Esophagus mucosa (tissue), 1 donor: ENCODE measurements around the gene RND2. TPM values are rescaled to one million over a fixed set of nuclear protein-coding genes. Genes with fewer than 3 reads are reported as not detected.
"Not testable (repeated sequence)": the region's sequence is repeated elsewhere in the genome, so short reads cannot be mapped to it uniquely, and the experiment has no call there.

Experiments used
- ATAC-seq: fragments of 200-7000 bp; cut with Tn5 transposase; one replicate; pipeline ENCODE4 v1.9.1; 2020
- total RNA-seq: library from RNA; stranded (reverse); gene quantifications from one replicate; pipeline ENCODE4 v1.2.4, GENCODE V29; 2023
- donor health status: DM: yes; HTN: yes; CAD: no.

RND2 gene
- total RNA-seq, 1 donor from 2014 or later, result 0.16 TPM

DNA sequence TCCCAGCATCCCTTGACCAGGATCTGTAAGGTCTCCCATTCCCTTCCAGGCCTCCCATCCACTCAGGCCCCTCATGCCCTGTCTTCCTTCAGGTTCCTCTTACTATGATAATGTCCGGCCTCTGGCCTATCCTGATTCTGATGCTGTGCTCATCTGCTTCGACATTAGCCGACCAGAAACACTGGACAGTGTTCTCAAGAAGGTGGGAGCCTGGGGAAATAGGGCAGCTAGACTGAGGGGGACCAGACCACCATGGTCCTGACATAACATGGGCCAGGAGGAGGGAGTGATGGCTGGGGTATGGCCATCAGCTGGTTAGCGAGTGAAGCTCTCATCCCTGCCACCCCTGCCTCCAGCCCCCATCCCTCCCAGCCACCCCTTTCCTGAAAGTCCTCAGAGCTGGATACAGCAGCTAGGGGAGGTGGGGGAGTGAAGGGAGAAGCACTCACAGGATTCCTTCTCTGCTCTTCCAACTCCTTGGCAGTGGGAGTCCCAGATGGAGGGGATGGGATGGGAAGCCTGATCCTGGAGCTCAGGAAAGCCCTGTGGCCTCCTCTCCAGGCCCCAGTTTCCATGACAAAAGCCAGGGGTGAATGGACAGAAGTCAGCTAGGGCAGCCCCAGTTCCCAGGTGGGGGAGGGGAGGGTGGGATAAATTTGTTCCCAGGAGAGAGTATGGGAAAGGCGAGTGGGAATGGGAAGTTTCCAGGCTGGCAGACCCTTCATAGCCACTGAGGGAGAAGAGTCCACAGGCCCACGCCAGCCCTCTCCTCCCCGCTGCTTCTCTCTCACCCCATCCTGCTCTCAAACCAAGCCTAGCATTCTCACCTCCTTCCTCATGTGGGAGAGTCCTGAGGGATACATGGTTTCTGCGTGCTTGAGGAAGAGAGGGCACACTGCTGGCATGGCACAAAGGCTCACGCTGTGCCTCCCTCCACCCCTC lies 2.3 kb downstream of the RND2 start:
- ATAC-seq, result no peak

GRCh38 chr17:43028221-43028861 lies 3.3 kb downstream of the RND2 start:
- ATAC-seq, result no peak

DNA sequence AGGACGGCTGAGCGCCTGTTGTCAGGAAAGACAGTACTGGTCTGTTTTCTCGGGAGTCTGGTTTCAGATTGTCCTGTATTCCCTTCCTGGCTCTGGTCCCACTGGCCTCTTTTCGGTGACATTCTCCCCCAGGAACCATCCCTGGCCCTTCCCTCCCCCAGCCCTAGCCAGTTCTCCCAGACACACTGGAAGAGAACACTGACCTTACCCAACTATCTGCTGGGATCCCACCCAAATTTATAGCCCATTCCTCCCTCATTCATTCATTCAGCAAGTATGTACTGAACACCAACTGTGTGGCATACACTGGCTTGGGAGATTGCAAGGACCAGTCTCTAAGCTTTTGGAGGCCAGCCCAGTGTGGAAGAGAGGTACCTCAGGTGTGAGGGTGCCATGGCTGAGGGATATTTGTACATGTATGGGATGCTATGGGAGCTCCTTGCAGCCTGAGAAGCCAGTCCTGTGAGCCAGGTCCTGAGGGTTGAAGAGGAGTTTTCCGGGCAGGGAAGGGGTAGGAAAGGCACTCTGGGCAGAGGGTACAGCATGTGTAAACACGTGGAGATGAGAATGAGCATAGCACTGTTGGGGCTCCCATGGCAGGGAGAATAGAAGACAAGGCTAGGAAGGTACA lies 5.2 kb downstream of the RND2 start:
- ATAC-seq, result no peak

- no peak for ATAC-seq
Observed at GRCh38 chr17:43031666-43032065, 6.6 kb downstream of the RND2 start.

DNA sequence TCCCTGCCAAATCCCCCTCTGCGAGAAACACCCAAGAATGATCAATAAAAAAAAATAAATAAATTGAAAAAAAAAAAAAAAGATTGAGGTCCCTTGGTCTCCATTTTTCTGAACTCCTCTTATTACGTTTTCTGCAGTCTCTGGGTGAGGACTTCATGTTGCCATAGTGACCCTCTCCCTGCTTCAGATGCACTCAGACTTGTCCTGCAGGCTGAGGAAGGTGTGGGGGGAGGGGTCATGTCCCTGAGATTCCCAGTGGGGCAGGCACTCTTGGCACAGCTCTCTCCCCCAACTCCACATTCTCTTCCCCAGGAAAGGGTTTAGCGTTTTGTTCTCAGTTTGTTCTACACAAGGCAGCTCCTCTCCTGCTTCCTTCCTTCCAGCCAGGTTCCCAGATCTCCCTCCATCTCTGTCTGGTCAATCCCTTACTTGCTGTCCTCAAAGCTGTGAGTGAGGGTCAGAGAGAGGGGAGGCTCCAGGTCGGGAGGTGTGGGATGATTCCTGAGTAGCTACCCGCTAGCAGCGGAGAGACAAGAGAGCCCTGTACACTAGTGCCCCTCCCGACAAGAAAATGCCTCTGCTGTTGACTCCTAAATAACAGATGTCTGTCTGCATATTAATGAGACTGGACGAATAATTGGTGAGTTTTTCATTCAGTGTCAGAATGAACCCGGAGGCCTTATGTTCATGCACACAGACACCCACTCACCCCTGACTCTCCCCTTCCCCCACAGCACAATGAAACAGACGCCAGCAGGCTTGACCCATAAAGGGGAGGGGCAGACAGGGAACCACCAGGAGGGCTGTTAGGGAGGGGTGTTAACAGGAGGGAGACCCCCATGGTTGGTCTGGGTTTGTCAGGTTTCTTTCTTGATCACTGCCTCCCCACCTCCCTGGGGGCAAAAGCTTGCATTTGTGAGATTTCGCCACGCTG lies 9.2 kb downstream of the RND2 start:
- no peak for ATAC-seq

GRCh38 chr17:43034894-43035293 lies 9.9 kb downstream of the RND2 start:
- no peak for ATAC-seq

DNA sequence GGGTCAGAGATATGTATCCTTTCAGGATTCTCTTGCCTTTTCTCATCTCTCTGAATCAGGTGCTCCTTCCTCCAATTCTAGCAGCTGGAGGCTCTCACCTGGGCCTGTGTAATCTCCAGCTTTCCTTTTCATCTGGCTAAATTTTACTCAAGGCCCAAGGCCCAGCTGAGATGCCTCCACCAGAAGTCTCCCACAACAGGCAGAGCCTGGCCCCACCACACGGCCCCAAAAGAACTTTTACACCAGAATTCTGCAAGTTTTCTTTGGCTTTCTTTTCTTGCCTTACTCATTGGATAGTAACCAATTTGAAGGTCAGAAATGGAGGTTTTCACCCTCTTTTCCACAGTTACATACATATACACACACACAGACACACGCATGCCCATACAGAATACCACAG lies 14.6 kb downstream of the RND2 start:
- no peak for ATAC-seq

- ATAC-seq, result no peak
Observed at GRCh38 chr17:43040655-43041054, 15.6 kb downstream of the RND2 start.

DNA sequence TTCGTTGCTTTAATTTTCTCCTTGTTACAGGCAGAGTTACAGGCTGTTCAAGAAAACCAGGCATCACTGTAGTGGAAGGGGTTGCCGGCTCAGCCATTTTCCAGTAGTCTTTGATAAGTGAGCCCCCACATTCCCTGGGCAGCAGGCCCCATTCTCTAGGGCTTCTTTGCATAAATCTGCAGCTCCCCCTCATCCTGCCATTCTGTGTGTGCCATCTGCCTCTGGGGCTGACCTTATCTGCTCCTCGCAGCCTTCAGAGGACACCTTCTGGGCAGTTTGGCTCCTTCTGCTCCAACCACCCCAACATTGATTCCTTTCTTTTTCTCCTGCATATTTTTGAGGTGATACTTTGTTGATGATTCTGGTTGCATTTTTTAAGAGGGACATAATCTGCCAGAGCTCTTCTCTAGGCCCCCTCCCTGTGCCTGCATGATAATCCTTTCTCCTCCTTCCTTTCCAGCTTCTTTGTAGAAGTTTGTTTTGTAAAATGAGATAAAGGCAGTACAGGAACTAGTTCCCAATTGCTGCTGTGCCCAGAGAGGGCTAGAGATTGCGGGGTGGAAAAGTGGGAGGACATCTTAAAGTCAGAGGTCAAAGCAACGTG lies 17.1 kb downstream of the RND2 start:
- no peak for ATAC-seq

DNA sequence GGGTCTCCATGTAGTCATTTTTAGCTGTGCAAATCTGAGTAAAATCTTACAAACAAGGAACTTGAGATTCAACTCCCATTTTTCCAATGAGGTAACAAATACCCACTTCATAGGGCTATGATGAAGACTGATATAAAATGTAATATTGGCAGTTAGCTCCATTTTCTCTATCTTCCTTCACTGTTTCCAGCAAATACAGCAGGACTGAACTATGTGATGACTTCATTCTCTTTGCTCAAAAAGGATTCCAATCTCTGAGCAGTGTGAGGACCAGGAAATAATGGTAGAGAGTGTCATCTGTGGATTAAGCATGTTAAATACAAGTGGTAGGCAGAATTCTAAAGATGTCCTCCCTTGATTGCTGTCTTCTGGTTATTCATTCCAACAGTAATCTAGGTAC lies 18.3 kb downstream of the RND2 start:
- no peak for ATAC-seq

DNA sequence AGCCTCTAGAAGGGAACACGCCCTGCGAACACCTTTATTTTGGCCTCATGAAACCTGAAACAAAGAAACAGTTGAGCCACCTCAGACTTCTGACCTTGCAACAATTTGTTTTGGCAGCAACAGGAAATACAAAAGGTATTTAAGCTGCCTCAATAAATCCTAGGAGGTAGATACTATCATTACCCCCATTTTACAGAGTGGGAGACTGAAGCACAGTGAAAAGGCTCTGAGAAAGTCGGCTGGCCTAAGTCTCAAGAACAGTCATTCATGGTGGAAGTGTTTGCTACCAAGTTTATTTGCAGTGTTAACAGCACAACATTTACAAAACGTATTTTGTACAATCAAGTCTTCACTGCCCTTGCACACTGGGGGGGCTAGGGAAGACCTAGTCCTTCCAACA lies 19.0 kb downstream of the RND2 start:
- no peak for ATAC-seq

DNA sequence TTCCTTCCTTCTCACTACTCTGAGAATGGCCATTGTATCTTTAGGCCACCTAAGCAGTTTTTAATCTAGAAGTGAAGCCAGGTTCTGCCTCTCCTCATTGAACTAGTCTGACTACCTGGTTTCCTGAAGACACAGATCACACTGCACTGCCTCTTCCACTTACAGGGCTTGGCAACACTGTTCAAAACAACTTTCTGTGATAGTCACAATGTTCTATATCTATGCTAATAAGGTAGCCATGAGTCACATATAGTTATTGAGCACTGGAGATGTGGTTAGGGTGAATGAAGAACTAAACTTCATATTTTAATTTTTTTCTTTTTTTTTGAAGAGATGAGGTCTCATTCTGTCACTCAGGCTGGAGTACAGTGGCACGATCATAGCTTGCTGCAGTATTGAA lies 26.9 kb downstream of the RND2 start:
- ATAC-seq, result no peak

- not testable (repeated sequence) for ATAC-seq
Observed at GRCh38 chr17:43053008-43053407, 28.0 kb downstream of the RND2 start.

DNA sequence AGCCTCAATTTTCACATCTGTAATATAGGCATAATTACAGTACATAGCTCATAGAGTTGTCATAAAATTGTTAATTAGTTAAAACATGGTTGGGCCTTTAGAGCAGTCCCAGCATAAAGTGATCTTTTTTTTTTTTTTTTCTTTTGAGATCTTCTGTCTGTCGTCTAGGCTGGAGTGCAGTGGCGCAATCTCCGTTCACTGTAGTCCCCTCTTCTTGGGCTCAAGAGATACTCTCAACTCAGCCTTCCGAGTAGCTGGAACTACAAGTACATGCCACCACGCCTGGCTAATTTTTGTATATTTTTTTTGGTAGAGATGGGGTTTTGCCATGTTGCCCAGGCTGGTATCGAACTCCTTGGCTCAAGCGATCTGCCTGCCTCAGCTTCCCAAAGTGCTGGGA lies 31.0 kb downstream of the RND2 start:
- ATAC-seq, result no peak

- ATAC-seq, result no peak
Observed at GRCh38 chr17:43062984-43063638, 38.1 kb downstream of the RND2 start.

GRCh38 chr17:43068570-43069367 lies 43.7 kb downstream of the RND2 start:
- ATAC-seq, result no peak

DNA sequence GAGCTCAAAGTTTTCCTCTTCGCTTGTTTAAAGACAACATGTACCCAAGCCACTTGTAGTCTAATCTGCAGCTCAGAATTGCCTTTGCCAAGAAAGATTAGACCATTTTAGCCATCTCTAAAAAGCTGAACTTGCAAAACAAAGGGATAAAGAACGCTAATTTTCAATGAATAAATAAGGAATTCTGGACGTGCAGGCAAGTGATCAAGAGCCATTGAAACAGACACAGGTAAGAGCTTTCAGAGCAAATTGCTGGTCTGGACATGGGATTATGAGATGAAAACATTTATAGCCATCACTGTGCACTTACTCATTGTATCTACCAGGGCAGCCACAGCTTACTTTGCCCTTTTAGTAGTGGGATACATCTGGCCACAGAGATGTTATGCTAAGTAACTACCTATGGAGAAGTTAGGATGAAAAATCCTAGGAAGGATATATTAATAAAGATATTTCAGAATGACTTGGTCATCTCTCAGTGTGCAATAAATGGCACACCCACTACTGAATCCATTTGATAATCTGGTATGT lies 44.4 kb downstream of the RND2 start:
- no peak for ATAC-seq

- no peak for ATAC-seq
Observed at GRCh38 chr17:43070257-43070656, 45.2 kb downstream of the RND2 start.

- ATAC-seq, result no peak
Observed at GRCh38 chr17:43070872-43071271, 45.8 kb downstream of the RND2 start.

GRCh38 chr17:43074869-43075268 lies 49.8 kb downstream of the RND2 start:
- no peak for ATAC-seq
